Activated CD8-positive, alpha-beta T cell treated with anti-CD3 and anti-CD28 coated beads for 36 hours (primary cell): ENCODE results near the gene GGTA1. TPM values are rescaled to one million over a fixed set of nuclear protein-coding genes. Genes with fewer than 3 reads are reported as not detected.

ENCODE experiments used
- ATAC-seq: fragments of 200-7000 bp; cut with Tn5 transposase; one replicate; pipeline ENCODE4 v1.10.0; 2021; ENCODE audit warnings: mild to moderate bottlenecking, moderate library complexity
- CTCF ChIA-PET: fragments of 350-600 bp; sonication (Branson Sonifier 250); formaldehyde crosslinking; loops from one replicate; lab custom pipeline; 2021; ENCODE audit warnings: antibody characterized with exemption; lab: Charles Lee
- POLR2A ChIA-PET: fragments of 350-600 bp; sonication (Branson Sonifier 250); formaldehyde crosslinking; loops from one replicate; lab custom pipeline; 2021; ENCODE audit warnings: antibody characterized with exemption; lab: Charles Lee
- DNase-seq: peaks from one replicate; pipeline ENCODE4 v3.0.0-alpha.2; 2020
- H3K27ac Mint-ChIP-seq: one replicate; pipeline ENCODE4 v1.8.0; 2021; ENCODE audit warnings: mild to moderate bottlenecking, mixed read lengths
- H3K27me3 Mint-ChIP-seq: one replicate; pipeline ENCODE4 v1.8.0; 2021; ENCODE audit warnings: mixed read lengths
- H3K36me3 Mint-ChIP-seq: one replicate; pipeline ENCODE4 v1.8.0; 2021; ENCODE audit warnings: low read depth, mixed read lengths
- H3K4me1 Mint-ChIP-seq: one replicate; pipeline ENCODE4 v1.8.0; 2021; ENCODE audit warnings: low read depth, mixed read lengths
- H3K4me3 Mint-ChIP-seq: one replicate; pipeline ENCODE4 v1.8.0; 2021; ENCODE audit warnings: mild to moderate bottlenecking, moderate library complexity, mixed read lengths
- H3K9me3 Mint-ChIP-seq: one replicate; pipeline ENCODE4 v1.8.0; 2021; ENCODE audit warnings: mixed read lengths
- CTCF ChIP-seq: fragments of 200-600 bp; IDR thresholded peaks from one replicate; pipeline ENCODE4 v1.8.0; 2022; ENCODE audit warnings: antibody characterized with exemption, mild to moderate bottlenecking
- intact Hi-C: fragments of 100-400 bp; cut with micrococcal nuclease; formaldehyde crosslinking; loops from one replicate; pipeline ENCODE4 v1.10.0; 2022
- total RNA-seq, 2 experiments: library from RNA; stranded (reverse); gene quantifications; one replicate each; pipeline ENCODE4 v1.2.3, GENCODE V29; 2021

Gene GGTA1
- total RNA-seq, 2 experiments from 2014 or later = not detected

- Mint-ChIP-seq H3K4me1 (peaks cover 11% of the 10 kb centered on the region), H3K4me3 (no peak overlapping the region), H3K9me3 (no peaks in the 10 kb centered on the region), H3K36me3 (no peaks in the 10 kb centered on the region), H3K27me3 (peaks cover 25% of the 10 kb centered on the region), H3K27ac (no peak overlapping the region)
- ChIA-PET CTCF (interaction anchor here (1.6 kb wide), 1 partner anchor 96 kb away, joined by 4 read pairs; no protein-coding TSS in a partner anchor), POLR2A (no interaction called here)
- intact Hi-C loops = no loop called here
- no peak for TF ChIP-seq CTCF
- no peak for ATAC-seq
- no peak for DNase-seq
Observed at GRCh38 chr9:121449786-121450185, 49.9 kb downstream of the GGTA1 start.

- DNase-seq (no peak), ATAC-seq (no peak)
- POLR2A ChIA-PET = no interaction called here
- no peak for TF ChIP-seq CTCF
- Mint-ChIP-seq H3K4me3 (no peak overlapping the region), H3K4me1 (peaks cover 7% of the 10 kb centered on the region), H3K27me3 (peaks cover 25% of the 10 kb centered on the region), H3K9me3 (no peaks in the 10 kb centered on the region), H3K36me3 (no peaks in the 10 kb centered on the region), H3K27ac (no peak overlapping the region)
- intact Hi-C loops = loop anchor here (2.0 kb wide), 1 partner anchor 51 kb away; the partner anchor contains the start of gene GGTA1
- CTCF ChIA-PET = interaction anchor here (1.1 to 1.4 kb wide), 3 partner anchors 50 to 137 kb away, joined by 3 to 4 read pairs (median 4); no protein-coding TSS in a partner anchor
Observed at GRCh38 chr9:121447321-121447834, 52.3 kb downstream of the GGTA1 start.

- Mint-ChIP-seq H3K27me3 (peaks cover 22% of the 10 kb centered on the region), H3K27ac (no peak overlapping the region), H3K4me3 (no peak overlapping the region), H3K9me3 (no peaks in the 10 kb centered on the region), H3K4me1 (peaks cover 7% of the 10 kb centered on the region), H3K36me3 (no peaks in the 10 kb centered on the region)
- intact Hi-C loops = loop anchor here (2.0 kb wide), 1 partner anchor 53 kb away; the partner anchor contains the start of gene GGTA1
- peak; percentile 77 for ATAC-seq
- peak; percentile 57 for DNase-seq
- TF ChIP-seq CTCF = no peak
- POLR2A ChIA-PET = no interaction called here
- CTCF ChIA-PET = interaction anchor here (1.4 to 1.6 kb wide), 2 partner anchors 17 to 100 kb away, joined by 3 to 5 read pairs; no protein-coding TSS in a partner anchor
Observed at GRCh38 chr9:121445986-121446385, 53.7 kb downstream of the GGTA1 start.

GRCh38 chr9:121443981-121444380 is 55.7 kb downstream of the GGTA1 start:
- ATAC-seq = no peak
- no peak for DNase-seq
- POLR2A ChIA-PET = no interaction called here
- peaks cover 7% of the 10 kb centered on the region for H3K4me1 Mint-ChIP-seq
- H3K27me3 Mint-ChIP-seq = peaks cover 18% of the 10 kb centered on the region
- H3K27ac Mint-ChIP-seq = no peak overlapping the region
- no peak overlapping the region for H3K4me3 Mint-ChIP-seq
- TF ChIP-seq CTCF = no peak
- intact Hi-C loops = no loop called here
- H3K36me3 Mint-ChIP-seq = no peaks in the 10 kb centered on the region
- CTCF ChIA-PET = interaction anchor here (1.0 kb wide), 1 partner anchor 165 kb away, joined by 3 read pairs; no protein-coding TSS in a partner anchor
- H3K9me3 Mint-ChIP-seq = no peaks in the 10 kb centered on the region

GRCh38 chr9:121441165-121441564 is 58.5 kb downstream of the GGTA1 start:
- CTCF ChIA-PET = interaction anchor here (1.7 kb wide), 1 partner anchor 13 kb away, joined by 4 read pairs; no protein-coding TSS in a partner anchor
- peaks cover 12% of the 10 kb centered on the region for H3K27me3 Mint-ChIP-seq
- DNase-seq (no peak), ATAC-seq (no peak)
- no peaks in the 10 kb centered on the region for H3K9me3 Mint-ChIP-seq
- intact Hi-C loops = no loop called here
- POLR2A ChIA-PET = no interaction called here
- H3K4me3 Mint-ChIP-seq = no peak overlapping the region
- H3K4me1 Mint-ChIP-seq = no peaks in the 10 kb centered on the region
- H3K36me3 Mint-ChIP-seq = no peaks in the 10 kb centered on the region
- TF ChIP-seq CTCF = no peak
- no peak overlapping the region for H3K27ac Mint-ChIP-seq
